Mesothelial cell of epicardium (in vitro differentiated cells): ENCODE data around the gene TMEM163. TPM values are rescaled to one million over a fixed set of nuclear protein-coding genes. Genes with fewer than 3 reads are reported as not detected.

Source experiments
- DNase-seq, 2 experiments: peaks; one replicate each; pipeline ENCODE4 v3.0.0; 2021; ENCODE audit warnings: low spot score in 2 of 2; ENCODE audit not compliant: unreplicated experiment in 2 of 2
- H3K27ac Mint-ChIP-seq: 2 replicates; pipeline ENCODE4 v1.8.0; 2021; ENCODE audit warnings: mixed read lengths
- H3K27me3 Mint-ChIP-seq: 2 replicates; pipeline ENCODE4 v1.8.0; 2021; ENCODE audit warnings: low read depth, mixed read lengths
- H3K36me3 Mint-ChIP-seq: 2 replicates; pipeline ENCODE4 v1.8.0; 2021; ENCODE audit warnings: mixed read lengths
- H3K4me1 Mint-ChIP-seq: 2 replicates; pipeline ENCODE4 v1.8.0; 2021; ENCODE audit warnings: mixed read lengths
- H3K4me3 Mint-ChIP-seq: 2 replicates; pipeline ENCODE4 v1.8.0; 2021; ENCODE audit warnings: mild to moderate bottlenecking, moderate library complexity, mixed read lengths
- H3K9me3 Mint-ChIP-seq: 2 replicates; pipeline ENCODE4 v1.8.0; 2021; ENCODE audit warnings: mixed read lengths
- CTCF ChIP-seq: fragments of 200-600 bp; sonication (generic); IDR thresholded peaks from one replicate; pipeline ENCODE4 v1.5.0; 2021; ENCODE audit warnings: antibody characterized with exemption; ENCODE audit not compliant: unreplicated experiment
- total RNA-seq: library from RNA; stranded (reverse); gene quantifications from 3 replicates; pipeline ENCODE4 v1.2.1, GENCODE V29; 2021

Gene TMEM163
- total RNA-seq, 1 donor from 2014 or later: 0.47 TPM

- H3K4me3 Mint-ChIP-seq: no peak overlapping the region
Observed at GRCh38 chr2:134465228-134466105, 253.3 kb downstream of the TMEM163 start.

GRCh38 chr2:134463699-134464022 is 255.1 kb downstream of the TMEM163 start:
- Mint-ChIP-seq H3K9me3 (no peaks in the 10 kb centered on the region), H3K27me3 (peaks cover 14% of the 10 kb centered on the region), H3K4me1 (peaks cover 2% of the 10 kb centered on the region), H3K27ac (no peak overlapping the region), H3K36me3 (no peaks in the 10 kb centered on the region), H3K4me3 (no peak overlapping the region)
- no peak for TF ChIP-seq CTCF
- DNase-seq: no peak

More at GRCh38 chr2:134465228-134466105, 253.3 kb downstream of the TMEM163 start:
- no peak for TF ChIP-seq CTCF
- Mint-ChIP-seq H3K27me3 (peaks cover 12% of the 10 kb centered on the region), H3K9me3 (no peaks in the 10 kb centered on the region), H3K27ac (peak overlapping the region; percentile 49), H3K4me1 (peaks cover 2% of the 10 kb centered on the region), H3K36me3 (no peaks in the 10 kb centered on the region)
- DNase-seq: peak in 1 of 2 experiments; percentile 26

GRCh38 chr2:134462791-134463698 is 255.8 kb downstream of the TMEM163 start:
- Mint-ChIP-seq H3K27ac (no peak overlapping the region), H3K27me3 (peaks cover 14% of the 10 kb centered on the region), H3K9me3 (no peaks in the 10 kb centered on the region), H3K4me1 (peaks cover 2% of the 10 kb centered on the region), H3K4me3 (no peak overlapping the region), H3K36me3 (no peaks in the 10 kb centered on the region)
- TF ChIP-seq CTCF: no peak
- peak in 1 of 2 experiments; percentile 29 for DNase-seq

GRCh38 chr2:134462275-134462674 is 256.5 kb downstream of the TMEM163 start:
- Mint-ChIP-seq H3K27ac (no peak overlapping the region), H3K4me3 (no peak overlapping the region), H3K36me3 (no peaks in the 10 kb centered on the region), H3K4me1 (peaks cover 2% of the 10 kb centered on the region), H3K9me3 (no peaks in the 10 kb centered on the region), H3K27me3 (peaks cover 14% of the 10 kb centered on the region)
- DNase-seq: peak in 1 of 2 experiments; percentile 19
- TF ChIP-seq CTCF: no peak

GRCh38 chr2:134461511-134461910 is 257.3 kb downstream of the TMEM163 start:
- DNase-seq: no peak
- H3K4me1 Mint-ChIP-seq: peaks cover 2% of the 10 kb centered on the region
- peaks cover 14% of the 10 kb centered on the region for H3K27me3 Mint-ChIP-seq
- no peaks in the 10 kb centered on the region for H3K9me3 Mint-ChIP-seq
- H3K4me3 Mint-ChIP-seq: no peak overlapping the region
- TF ChIP-seq CTCF: no peak
- H3K36me3 Mint-ChIP-seq: no peaks in the 10 kb centered on the region
- no peak overlapping the region for H3K27ac Mint-ChIP-seq
